ENCODE data around the gene ZNF487.

GRCh38 chr10:43411536-43411935 is 25.4 kb upstream of the ZNF487 start:
- TF ChIP-seq CTCF (conservative IDR thresholded peaks at IDR 0.05; ENCODE audit: low read length) (no peak), EZH2phosphoT487 (IDR thresholded peaks at IDR 0.05; ENCODE audit: borderline replicate concordance, low read depth, low read length) (no peak)
